ENCODE results near the gene ELFN2.

Gene ELFN2

DNA sequence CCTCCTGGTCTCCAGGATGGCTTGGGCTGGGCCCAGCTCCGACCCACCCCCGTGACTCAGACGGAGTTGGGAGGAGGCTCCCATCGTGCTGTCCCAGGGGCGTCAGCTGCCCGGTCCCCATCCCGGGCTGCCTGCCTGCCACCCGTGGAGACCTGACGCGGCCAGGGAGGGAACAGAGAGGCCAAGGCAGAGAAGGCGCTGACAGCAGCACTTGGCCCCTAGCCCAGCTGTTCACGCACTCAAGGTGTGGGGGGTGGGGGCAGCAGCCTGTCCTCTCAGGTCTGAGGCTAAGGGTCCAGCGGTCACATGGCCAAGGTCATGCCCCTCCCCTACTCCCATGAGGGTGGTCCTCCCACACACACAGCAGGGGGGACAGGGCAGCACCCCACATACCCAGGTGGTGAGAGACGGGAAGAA, 48.6 kb downstream of the ELFN2 start:
- DNase-seq = no peak

GRCh38 chr22:37377927-37378326, 49.4 kb downstream of the ELFN2 start:
- no peak for DNase-seq

- no peak for DNase-seq
Measured at GRCh38 chr22:37377138-37377537, 50.1 kb downstream of the ELFN2 start.

DNA sequence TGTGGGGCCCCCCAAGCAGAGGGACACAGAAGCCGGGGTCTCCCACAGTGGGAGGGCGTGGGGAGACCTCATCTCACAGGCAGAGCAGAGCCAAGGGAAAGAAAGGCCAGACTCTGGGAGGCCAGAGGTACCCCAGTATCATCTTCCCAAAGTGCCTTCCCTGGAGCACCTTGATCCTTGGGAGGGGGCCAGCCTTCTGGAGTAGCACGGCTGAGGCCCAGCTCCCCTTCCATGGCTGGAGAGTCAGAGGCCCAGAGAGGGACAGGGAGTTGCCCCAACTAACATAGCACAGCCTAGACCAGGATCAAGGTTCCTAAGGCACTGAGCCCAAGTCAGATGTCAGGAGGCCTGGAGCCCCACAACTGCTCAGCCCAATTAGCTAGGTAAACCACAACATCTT, 50.6 kb downstream of the ELFN2 start:
- DNase-seq = no peak

DNA sequence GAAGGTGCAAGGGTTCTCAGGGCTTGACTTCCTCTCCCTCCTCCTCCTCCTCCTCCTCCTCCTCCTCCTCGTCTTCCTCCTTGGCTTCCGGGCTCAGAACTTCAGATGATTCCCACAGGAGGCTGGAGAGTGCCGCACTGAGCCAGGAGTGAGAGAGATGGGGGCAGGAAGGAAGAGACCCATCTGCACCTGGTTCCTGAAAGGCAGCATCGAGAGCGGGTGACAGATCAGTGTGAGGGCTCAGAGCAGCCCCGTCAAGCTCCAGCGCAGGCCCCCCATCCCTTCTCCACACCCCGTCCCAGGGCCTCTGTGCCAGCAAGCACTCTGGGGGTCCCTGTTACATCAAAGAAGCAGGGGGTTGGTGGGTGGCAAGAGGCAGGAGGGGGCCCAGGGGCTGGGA, 51.5 kb downstream of the ELFN2 start:
- no peak for DNase-seq

DNA sequence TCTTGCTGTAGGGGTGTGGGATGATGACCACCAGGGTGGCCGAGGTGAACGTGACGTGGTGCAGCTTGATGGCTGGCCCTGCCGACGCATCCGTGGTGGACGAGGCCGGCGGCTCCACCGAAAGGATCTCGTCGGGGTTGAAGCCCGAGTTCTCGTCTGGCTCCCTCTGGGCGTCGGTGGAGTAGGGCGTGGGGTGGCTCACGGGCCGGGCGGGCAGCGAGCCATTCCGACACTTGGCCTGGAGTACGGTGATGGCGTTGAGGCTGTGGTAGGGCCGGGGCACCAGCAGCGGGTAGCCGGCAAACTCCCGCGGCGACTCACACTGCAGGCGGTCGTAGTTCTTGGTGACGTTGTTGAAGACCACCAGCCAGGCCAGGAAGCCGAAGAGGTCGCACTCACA, 52.7 kb downstream of the ELFN2 start:
- no peak for DNase-seq

- DNase-seq = no peak
Measured at GRCh38 chr22:37373451-37373850, 53.8 kb downstream of the ELFN2 start.

- no peak for DNase-seq
Measured at GRCh38 chr22:37371911-37372310, 55.4 kb downstream of the ELFN2 start.

- no peak for DNase-seq
Measured at GRCh38 chr22:37371491-37371890, 55.8 kb downstream of the ELFN2 start.

GRCh38 chr22:37370306-37370979, 56.8 kb downstream of the ELFN2 start:
- no peak for DNase-seq

DNA sequence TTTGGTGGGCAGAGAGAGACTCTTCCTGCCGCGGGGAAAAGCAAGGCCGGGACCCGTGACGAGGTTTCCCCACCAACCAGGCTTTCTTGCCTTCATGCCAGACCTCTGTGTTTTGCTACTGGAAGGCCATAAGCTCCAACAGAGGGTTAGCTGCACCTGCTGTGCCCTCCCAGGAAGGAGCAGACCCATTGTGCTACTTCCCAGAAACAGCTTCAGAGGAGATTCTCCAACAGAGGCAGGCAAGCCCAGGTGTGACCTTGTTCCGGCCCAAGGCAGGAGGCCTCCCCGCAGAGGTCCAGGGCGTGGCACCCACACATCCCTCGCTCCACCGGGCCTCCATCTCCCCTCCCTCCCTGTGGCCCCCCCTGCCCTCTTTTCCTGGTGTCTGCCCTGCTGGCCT, 57.8 kb downstream of the ELFN2 start:
- no peak for DNase-seq

- no peak for DNase-seq
Measured at GRCh38 chr22:37368058-37368457, 59.2 kb downstream of the ELFN2 start.

- DNase-seq = no peak
Measured at GRCh38 chr22:37366601-37367000, 60.7 kb downstream of the ELFN2 start.

- no peak for DNase-seq
Measured at GRCh38 chr22:37365950-37366349, 61.3 kb downstream of the ELFN2 start.

DNA sequence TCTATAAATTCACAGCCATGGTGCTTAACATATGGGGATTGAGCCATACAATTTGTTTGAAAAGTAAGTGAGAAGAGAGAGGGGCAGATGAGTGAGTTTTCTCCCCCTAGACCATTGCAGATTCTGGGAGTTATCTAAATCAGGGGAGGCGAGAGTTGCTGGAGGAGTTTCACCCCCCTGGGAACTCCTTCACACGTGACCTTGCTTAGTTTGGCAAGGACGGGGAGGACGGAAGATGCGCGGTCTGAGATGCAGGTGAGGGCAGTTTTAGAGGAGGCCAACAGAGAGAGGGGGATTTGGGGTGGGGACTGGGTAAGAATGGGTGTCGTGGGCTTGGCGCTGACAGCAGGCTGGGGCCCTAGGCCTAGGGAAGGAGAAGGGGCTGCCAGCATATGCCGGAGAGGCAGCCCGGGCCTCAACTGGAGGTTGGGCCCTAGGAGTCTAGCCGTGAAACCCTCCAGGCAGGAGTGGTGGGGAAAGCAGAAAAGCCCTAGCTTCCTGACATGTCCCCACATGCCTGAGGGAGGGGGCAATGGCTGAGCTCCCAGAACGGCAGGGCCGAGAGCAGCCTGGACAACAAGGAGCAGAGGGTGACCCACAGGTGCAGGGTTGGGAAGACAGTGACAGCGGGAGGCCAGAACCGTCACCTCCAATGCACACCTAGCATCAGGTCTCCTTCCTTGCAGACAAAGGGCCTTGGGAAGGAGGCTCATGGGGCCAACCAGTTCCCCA, 63.9 kb downstream of the ELFN2 start:
- DNase-seq = no peak

GRCh38 chr22:37362621-37363020, 64.7 kb downstream of the ELFN2 start:
- no peak for DNase-seq

GRCh38 chr22:37358917-37359316, 68.4 kb downstream of the ELFN2 start:
- no peak for DNase-seq

DNA sequence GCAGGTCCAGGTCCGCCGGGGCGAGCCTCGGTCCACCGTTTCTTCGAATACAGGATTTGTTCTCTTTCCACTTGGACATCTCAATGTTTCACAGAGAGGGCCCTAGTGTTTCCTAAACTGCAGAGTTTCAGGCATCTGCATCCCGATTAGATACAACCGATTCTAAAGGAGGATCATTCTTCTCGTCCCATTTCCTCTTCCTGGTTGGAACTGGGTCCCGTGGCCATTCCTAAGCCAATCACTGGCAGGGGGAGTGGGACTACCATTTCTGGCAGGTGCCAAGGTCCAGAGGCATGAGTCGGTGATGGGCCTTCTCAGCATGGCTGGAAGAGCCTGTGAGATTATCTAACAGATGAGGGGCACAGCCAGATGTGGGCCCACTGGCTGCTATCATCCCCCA, 68.9 kb downstream of the ELFN2 start:
- no peak for DNase-seq

DNA sequence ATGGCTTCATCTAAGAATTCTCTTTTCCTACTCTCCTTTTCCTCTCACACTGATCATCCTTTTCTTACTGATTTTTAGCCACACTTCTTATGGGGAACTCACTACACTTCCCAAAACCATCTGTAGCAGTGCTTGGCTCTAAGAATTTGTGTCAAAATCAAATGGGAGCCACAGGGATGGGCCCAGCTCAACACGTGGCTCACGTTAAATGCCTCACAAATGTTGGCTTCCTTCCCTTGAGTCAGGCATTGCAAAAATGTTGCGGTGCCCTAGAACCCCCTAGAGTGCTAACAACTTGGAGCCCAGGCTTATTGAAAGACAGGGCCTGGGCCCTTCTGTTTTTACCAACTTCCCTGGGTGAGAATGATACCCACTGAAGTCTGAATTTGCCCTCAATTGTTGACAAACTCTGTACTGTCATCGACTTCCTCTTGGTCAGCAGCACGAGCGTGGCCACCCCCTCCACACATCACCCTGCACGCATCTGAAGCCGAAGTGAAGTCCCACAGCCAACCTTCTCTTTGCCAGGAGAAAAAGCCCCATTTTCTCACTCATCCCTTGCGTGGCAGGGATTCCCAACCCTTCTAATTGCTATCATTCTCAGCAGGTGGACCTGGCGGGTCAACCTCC, 69.7 kb downstream of the ELFN2 start:
- no peak for DNase-seq

GRCh38 chr22:37356922-37357321, 70.4 kb downstream of the ELFN2 start:
- DNase-seq = no peak

DNA sequence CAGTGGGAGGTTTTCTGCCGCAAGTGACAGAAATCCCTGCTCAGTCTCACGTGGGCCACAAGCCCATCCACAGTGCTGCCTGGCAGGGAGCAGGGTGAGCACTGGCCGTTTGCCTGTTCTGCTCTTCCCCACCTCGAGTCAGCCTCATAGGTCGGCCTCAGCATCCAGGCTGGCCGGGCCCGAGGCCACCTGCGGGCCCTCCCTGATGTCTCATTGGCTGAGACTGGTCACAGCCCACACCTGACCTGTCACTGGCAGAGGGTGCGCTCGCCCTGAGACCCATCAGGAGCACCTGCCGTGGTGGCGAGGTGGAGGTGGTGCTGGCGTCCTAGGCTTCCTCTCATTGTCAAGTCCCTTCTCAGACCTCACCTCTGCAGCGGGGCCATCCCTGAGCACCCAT, 72.1 kb downstream of the ELFN2 start:
- no peak for DNase-seq

DNA sequence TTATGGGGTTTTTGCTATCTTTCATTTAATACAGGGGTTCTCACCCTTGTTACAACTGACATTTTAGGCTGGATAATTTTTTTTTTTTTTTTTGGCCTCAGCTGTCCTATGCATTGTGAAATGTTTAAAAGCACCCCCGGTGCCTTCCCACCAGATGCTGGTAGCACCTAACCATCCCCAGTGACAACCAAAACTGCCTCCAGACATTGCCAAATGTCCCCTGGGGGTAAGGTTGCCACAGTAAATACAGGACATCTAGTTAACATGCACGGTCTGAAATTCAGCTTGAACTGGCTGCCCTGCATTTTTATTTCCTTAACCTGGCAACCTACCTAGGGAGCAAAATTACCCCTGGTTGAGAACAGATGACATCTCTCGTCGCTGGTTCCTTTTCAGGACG, 72.6 kb downstream of the ELFN2 start:
- DNase-seq = no peak

GRCh38 chr22:37354261-37354660, 73.0 kb downstream of the ELFN2 start:
- no peak for DNase-seq

DNA sequence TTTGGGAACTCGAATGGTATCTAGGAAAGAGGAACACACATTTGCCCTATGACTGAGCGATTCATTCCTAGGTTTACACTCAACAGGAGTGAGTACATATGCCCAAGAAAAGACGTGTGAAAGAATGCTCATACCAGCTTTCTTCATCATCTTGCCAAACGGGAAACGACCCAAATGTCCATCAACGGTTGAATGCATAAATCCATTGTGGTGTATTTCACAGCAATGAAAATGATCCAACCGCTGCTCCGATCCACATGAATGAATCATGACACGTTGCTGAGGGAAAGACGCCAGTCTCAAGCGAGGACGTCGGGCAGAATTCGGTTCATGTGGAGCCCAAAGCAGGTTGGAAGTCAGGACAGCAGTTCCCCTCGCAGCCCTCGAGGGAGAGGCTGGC, 73.4 kb downstream of the ELFN2 start:
- DNase-seq = no peak
